GM19043 (cell line): ENCODE data around the gene EFS.
"Not testable (repeated sequence)": the region's sequence is repeated elsewhere in the genome, so short reads cannot be mapped to it uniquely, and the experiment has no call there.

Experiments used
- ATAC-seq: cut with Tn5 transposase; IDR thresholded peaks from one replicate; pipeline ENCODE4 v1.9.1; 2021; ENCODE audit warnings: low read depth; ENCODE audit not compliant: unreplicated experiment

Gene EFS

GRCh38 chr14:23344481-23344880, 20.5 kb downstream of the EFS start:
- no peak for ATAC-seq

- no peak for ATAC-seq
Measured at GRCh38 chr14:23339506-23340268, 25.3 kb downstream of the EFS start.

- ATAC-seq = no peak
Measured at GRCh38 chr14:23335623-23336022, 29.3 kb downstream of the EFS start.

- no peak for ATAC-seq
Measured at GRCh38 chr14:23327947-23328744, 36.8 kb downstream of the EFS start.

GRCh38 chr14:23326491-23327332, 38.3 kb downstream of the EFS start:
- ATAC-seq = no peak

GRCh38 chr14:23325746-23326145, 39.2 kb downstream of the EFS start:
- ATAC-seq = not testable (repeated sequence)

GRCh38 chr14:23324993-23325392, 40.0 kb downstream of the EFS start:
- no peak for ATAC-seq

- no peak for ATAC-seq
Measured at GRCh38 chr14:23324455-23324846, 40.5 kb downstream of the EFS start.

GRCh38 chr14:23323838-23324454, 41.0 kb downstream of the EFS start:
- no peak for ATAC-seq

GRCh38 chr14:23322568-23323517, 42.1 kb downstream of the EFS start:
- ATAC-seq = no peak

GRCh38 chr14:23321572-23322547, 43.1 kb downstream of the EFS start:
- no peak for ATAC-seq

- ATAC-seq = peak; percentile 87
Measured at GRCh38 chr14:23320584-23321571, 44.1 kb downstream of the EFS start, which contains the start of gene PABPN1. PABPN1 (plus strand) TSS chr14:23321457; CDS start chr14:23321470, 13 bp downstream.

- no peak for ATAC-seq
Measured at GRCh38 chr14:23319746-23320583, 45.0 kb downstream of the EFS start.

GRCh38 chr14:23316300-23316699, 48.7 kb downstream of the EFS start:
- ATAC-seq = no peak

- no peak for ATAC-seq
Measured at GRCh38 chr14:23310546-23310945, 54.4 kb downstream of the EFS start.
